BLaER1 treated with 17β-estradiol and CSF1 and Interleukin-3, amounts not matched to agents 10 nM and 100 nM (cell line): ENCODE results near the gene LOXL3.

Experiments
- H3K27ac ChIP-seq, 11 experiments: shearing (Covaris generic); formaldehyde crosslinking; 2 replicates each; pipeline ENCODE4 v1.8.1; 2022
- H3K27me3 ChIP-seq, 11 experiments: shearing (Covaris generic); formaldehyde crosslinking; 2 replicates each; pipeline ENCODE4 v1.8.1; 2022
- H3K36me3 ChIP-seq, 11 experiments: shearing (Covaris generic); formaldehyde crosslinking; 2 replicates each; pipeline ENCODE4 v1.8.1; 2022
- H3K4me1 ChIP-seq, 10 experiments: shearing (Covaris generic); formaldehyde crosslinking; 2 replicates each; pipeline ENCODE4 v1.8.1; 2022
- H3K4me2 ChIP-seq, 11 experiments: shearing (Covaris generic); formaldehyde crosslinking; 2 replicates each; pipeline ENCODE4 v1.8.1; 2022
- H3K4me3 ChIP-seq, 10 experiments: shearing (Covaris generic); formaldehyde crosslinking; 2 replicates each; pipeline ENCODE4 v1.8.1; 2022
- H3K9ac ChIP-seq, 11 experiments: shearing (Covaris generic); formaldehyde crosslinking; 2 replicates each; pipeline ENCODE4 v1.8.1; 2022
- H3K9me3 ChIP-seq, 11 experiments: shearing (Covaris generic); formaldehyde crosslinking; replicated peaks in 1 of 11; 2 replicates each; pipeline ENCODE4 v1.8.1; 2022
- H4K20me1 ChIP-seq, 11 experiments: shearing (Covaris generic); formaldehyde crosslinking; 2 replicates each; pipeline ENCODE4 v1.8.1; 2022
- Cebpa-rat ChIP-seq, 11 experiments: shearing (Covaris generic); IDR thresholded peaks; 2 replicates each; pipeline ENCODE4 v1.8.1; 2022

Gene LOXL3

GRCh38 chr2:74538881-74539339 lies 14.8 kb downstream of the LOXL3 start:
- no peaks in the 10 kb centered on the region for H3K9me3 ChIP-seq
- H3K4me2 ChIP-seq: peak overlapping the region; percentile 44 to 82 (median 63)
- TF ChIP-seq Cebpa-rat (IDR thresholded peaks at IDR 0.05): peak in 4 of 11 experiments; percentile 19 to 77 (median 38); a peak in 3 of 22 replicates

GRCh38 chr2:74537140-74537539 lies 16.6 kb downstream of the LOXL3 start:
- no peak overlapping the region for H3K4me2 ChIP-seq
- TF ChIP-seq Cebpa-rat (IDR thresholded peaks at IDR 0.05): no peak
- H3K27ac ChIP-seq: no peak overlapping the region
- H3K36me3 ChIP-seq: peaks cover 15 to 24% (median 21%) of the 10 kb centered on the region in 11 experiments
- no peaks in the 10 kb centered on the region for H3K9me3 ChIP-seq
- peaks cover 12 to 19% (median 15%) of the 10 kb centered on the region in 10 experiments; a peak in 19 of 20 replicates for H3K4me1 ChIP-seq
- H4K20me1 ChIP-seq: peaks cover 0 to 5% (median 0%) of the 10 kb centered on the region in 11 experiments; a peak in 1 of 22 replicates
- H3K27me3 ChIP-seq: no peaks in the 10 kb centered on the region
- H3K4me3 ChIP-seq: no peak overlapping the region
- H3K9ac ChIP-seq: no peak overlapping the region

More at GRCh38 chr2:74538881-74539339, 14.8 kb downstream of the LOXL3 start:
- peaks cover 8 to 14% (median 10%) of the 10 kb centered on the region in 10 experiments; a peak in 19 of 20 replicates for H3K4me1 ChIP-seq
- no peaks in the 10 kb centered on the region for H4K20me1 ChIP-seq
- H3K36me3 ChIP-seq: peaks cover 0 to 7% (median 4%) of the 10 kb centered on the region in 11 experiments; a peak in 16 of 22 replicates
- no peak overlapping the region for H3K4me3 ChIP-seq
- no peak overlapping the region for H3K9ac ChIP-seq
- H3K27me3 ChIP-seq: no peaks in the 10 kb centered on the region
- H3K27ac ChIP-seq: no peak overlapping the region

GRCh38 chr2:74536166-74536950 lies 17.4 kb downstream of the LOXL3 start:
- no peak overlapping the region for H3K27ac ChIP-seq
- no peak for TF ChIP-seq Cebpa-rat (IDR thresholded peaks at IDR 0.05)
- peaks cover 15 to 25% (median 21%) of the 10 kb centered on the region in 11 experiments for H3K36me3 ChIP-seq
- peaks cover 0 to 5% (median 0%) of the 10 kb centered on the region in 11 experiments; a peak in 3 of 22 replicates for H4K20me1 ChIP-seq
- H3K9me3 ChIP-seq: no peaks in the 10 kb centered on the region
- H3K9ac ChIP-seq: no peak overlapping the region
- H3K4me2 ChIP-seq: no peak overlapping the region
- no peak overlapping the region for H3K4me3 ChIP-seq
- no peaks in the 10 kb centered on the region for H3K27me3 ChIP-seq
- peaks cover 20 to 26% (median 22%) of the 10 kb centered on the region in 10 experiments for H3K4me1 ChIP-seq

- Histone ChIP-seq H3K4me2 (no peak overlapping the region), H3K27ac (no peak overlapping the region), H3K36me3 (peaks cover 15 to 25% (median 21%) of the 10 kb centered on the region in 11 experiments), H4K20me1 (peaks cover 0 to 5% (median 0%) of the 10 kb centered on the region in 11 experiments; a peak in 3 of 22 replicates), H3K27me3 (no peaks in the 10 kb centered on the region), H3K4me1 (peaks cover 26 to 35% (median 31%) of the 10 kb centered on the region in 10 experiments), H3K9ac (no peak overlapping the region), H3K4me3 (no peak overlapping the region), H3K9me3 (no peaks in the 10 kb centered on the region)
- TF ChIP-seq Cebpa-rat (IDR thresholded peaks at IDR 0.05): no peak
These were observed 18.2 kb downstream of the LOXL3 start for GRCh38 chr2:74535440-74535965.

GRCh38 chr2:74534411-74534810 lies 19.3 kb downstream of the LOXL3 start:
- Histone ChIP-seq H4K20me1 (peaks cover 0 to 5% (median 0%) of the 10 kb centered on the region in 11 experiments; a peak in 3 of 22 replicates), H3K4me1 (peaks cover 22 to 32% (median 29%) of the 10 kb centered on the region in 10 experiments), H3K27me3 (no peaks in the 10 kb centered on the region), H3K9ac (no peak overlapping the region), H3K27ac (no peak overlapping the region), H3K4me2 (no peak overlapping the region), H3K4me3 (no peak overlapping the region), H3K9me3 (no peaks in the 10 kb centered on the region), H3K36me3 (peaks cover 15 to 25% (median 21%) of the 10 kb centered on the region in 11 experiments)
- TF ChIP-seq Cebpa-rat (IDR thresholded peaks at IDR 0.05): no peak

GRCh38 chr2:74533464-74533863 lies 20.3 kb downstream of the LOXL3 start:
- Histone ChIP-seq H3K9me3 (no peaks in the 10 kb centered on the region), H3K4me3 (no peak overlapping the region), H3K4me2 (no peak overlapping the region), H3K36me3 (peaks cover 16 to 26% (median 22%) of the 10 kb centered on the region in 11 experiments), H3K9ac (no peak overlapping the region), H4K20me1 (peaks cover 0 to 13% (median 4%) of the 10 kb centered on the region in 11 experiments; a peak in 8 of 22 replicates), H3K27ac (no peak overlapping the region), H3K4me1 (peaks cover 17 to 27% (median 24%) of the 10 kb centered on the region in 10 experiments), H3K27me3 (no peaks in the 10 kb centered on the region)
- TF ChIP-seq Cebpa-rat (IDR thresholded peaks at IDR 0.05): no peak

GRCh38 chr2:74532222-74532621 lies 21.5 kb downstream of the LOXL3 start:
- Histone ChIP-seq H3K4me3 (peak overlapping the region in 8 of 10 experiments; percentile 81 to 94 (median 88); a peak in 17 of 20 replicates), H3K36me3 (peaks cover 28 to 39% (median 34%) of the 10 kb centered on the region in 11 experiments), H3K4me1 (peaks cover 26 to 39% (median 37%) of the 10 kb centered on the region in 10 experiments), H3K27me3 (no peaks in the 10 kb centered on the region), H3K27ac (peak overlapping the region in 6 of 11 experiments; percentile 29 to 99 (median 96); a peak in 11 of 22 replicates), H3K9me3 (0 out of 22 replicates have a peak, but pooled peaks cover 0 to under 1% (median 0%) of the 10 kb centered on the region in 11 experiments), H3K4me2 (peak overlapping the region; percentile 90 to 99 (median 97)), H4K20me1 (peaks cover 0 to 21% (median 16%) of the 10 kb centered on the region in 11 experiments; a peak in 9 of 22 replicates), H3K9ac (peak overlapping the region in 10 of 11 experiments; percentile 88 to 99 (median 96); a peak in 15 of 22 replicates)
- TF ChIP-seq Cebpa-rat (IDR thresholded peaks at IDR 0.05): no peak

- H4K20me1 ChIP-seq: peaks cover 0 to 27% (median 16%) of the 10 kb centered on the region in 11 experiments; a peak in 10 of 22 replicates
- H3K36me3 ChIP-seq: peaks cover 34 to 44% (median 39%) of the 10 kb centered on the region in 11 experiments
- no peak for TF ChIP-seq Cebpa-rat (IDR thresholded peaks at IDR 0.05)
- H3K9me3 ChIP-seq: 0 out of 22 replicates have a peak, but pooled peaks cover 0 to 6% (median 0%) of the 10 kb centered on the region in 11 experiments
- H3K4me2 ChIP-seq: peak overlapping the region; percentile 90 to 99 (median 97)
- no peaks in the 10 kb centered on the region for H3K27me3 ChIP-seq
- peak overlapping the region; percentile 81 to 94 (median 86) for H3K4me3 ChIP-seq
- H3K4me1 ChIP-seq: peaks cover 26 to 45% (median 42%) of the 10 kb centered on the region in 10 experiments
- H3K9ac ChIP-seq: peak overlapping the region; percentile 88 to 99 (median 97)
- peak overlapping the region in 10 of 11 experiments; percentile 29 to 99 (median 97); a peak in 18 of 22 replicates for H3K27ac ChIP-seq
These were observed 22.1 kb downstream of the LOXL3 start for GRCh38 chr2:74531666-74532065.
